ENCODE data around the gene SLC29A3. TPM values are rescaled to one million over a fixed set of nuclear protein-coding genes. Genes with fewer than 3 reads are reported as not detected.
"Not testable (repeated sequence)": the region's sequence is repeated elsewhere in the genome, so short reads cannot be mapped to it uniquely, and the experiment has no call there.

Gene SLC29A3
- total RNA-seq, 1 donor from 2014 or later, result 2.0 TPM

- ATAC-seq, result no peak
Observed at GRCh38 chr10:71294856-71295255, 24.2 kb upstream of the SLC29A3 start.

GRCh38 chr10:71295641-71296040 is 23.4 kb upstream of the SLC29A3 start:
- ATAC-seq (no peak), DNase-seq (no peak)
- intact Hi-C loops (cut with micrococcal nuclease), result no loop called here

More at GRCh38 chr10:71294856-71295255, 24.2 kb upstream of the SLC29A3 start:
- intact Hi-C loops (cut with micrococcal nuclease), result no loop called here
- no peak for DNase-seq

- intact Hi-C loops (cut with micrococcal nuclease), result no loop called here
- ATAC-seq (no peak), DNase-seq (no peak)
Observed at GRCh38 chr10:71296086-71296485, 23.0 kb upstream of the SLC29A3 start.

GRCh38 chr10:71296811-71297210 is 22.2 kb upstream of the SLC29A3 start:
- ATAC-seq; DNase-seq; intact Hi-C loops (cut with micrococcal nuclease): not testable (repeated sequence)

- no peak for ATAC-seq
- no peak for DNase-seq
- intact Hi-C loops (cut with micrococcal nuclease), result no loop called here
Observed at GRCh38 chr10:71297343-71297742, 21.7 kb upstream of the SLC29A3 start.

GRCh38 chr10:71299071-71299785 is 19.8 kb upstream of the SLC29A3 start:
- DNase-seq, result no peak
- intact Hi-C loops (cut with micrococcal nuclease), result no loop called here
- no peak for ATAC-seq

GRCh38 chr10:71300555-71301370 is 18.3 kb upstream of the SLC29A3 start:
- ATAC-seq (no peak), DNase-seq (no peak)
- intact Hi-C loops (cut with micrococcal nuclease), result no loop called here

- intact Hi-C loops (cut with micrococcal nuclease), result no loop called here
- ATAC-seq (no peak), DNase-seq (no peak)
Observed at GRCh38 chr10:71301371-71301916, 17.6 kb upstream of the SLC29A3 start.

- no peak for DNase-seq
- intact Hi-C loops (cut with micrococcal nuclease), result no loop called here
- ATAC-seq, result no peak
Observed at GRCh38 chr10:71302451-71302850, 16.6 kb upstream of the SLC29A3 start.

GRCh38 chr10:71302874-71303568 is 16.0 kb upstream of the SLC29A3 start:
- ATAC-seq (peak; percentile 52), DNase-seq (no peak)
- intact Hi-C loops (cut with micrococcal nuclease), result no loop called here

- intact Hi-C loops (cut with micrococcal nuclease), result no loop called here
- ATAC-seq, result no peak
Observed at GRCh38 chr10:71303569-71303907, 15.5 kb upstream of the SLC29A3 start.

GRCh38 chr10:71304914-71305313 is 14.1 kb upstream of the SLC29A3 start:
- ATAC-seq (no peak), DNase-seq (no peak)
- intact Hi-C loops (cut with micrococcal nuclease), result no loop called here

More at GRCh38 chr10:71303569-71303907, 15.5 kb upstream of the SLC29A3 start:
- no peak for DNase-seq

GRCh38 chr10:71306979-71307378 is 12.1 kb upstream of the SLC29A3 start:
- DNase-seq (no peak), ATAC-seq (no peak)
- intact Hi-C loops (cut with micrococcal nuclease), result no loop called here

- ATAC-seq (peak; percentile 59), DNase-seq (no peak)
- intact Hi-C loops (cut with micrococcal nuclease), result no loop called here
Observed at GRCh38 chr10:71307469-71308085, 11.5 kb upstream of the SLC29A3 start.

- ATAC-seq (no peak), DNase-seq (no peak)
- intact Hi-C loops (cut with micrococcal nuclease), result no loop called here
Observed at GRCh38 chr10:71308244-71308643, 10.8 kb upstream of the SLC29A3 start.

- DNase-seq, result no peak
- ATAC-seq, result no peak
- intact Hi-C loops (cut with micrococcal nuclease), result no loop called here
Observed at GRCh38 chr10:71308985-71309384, 10.1 kb upstream of the SLC29A3 start.

GRCh38 chr10:71309919-71310318 is 9.1 kb upstream of the SLC29A3 start:
- intact Hi-C loops (cut with micrococcal nuclease), result no loop called here
- no peak for ATAC-seq
- DNase-seq, result no peak

- intact Hi-C loops (cut with micrococcal nuclease), result no loop called here
- DNase-seq, result no peak
Observed at GRCh38 chr10:71312220-71312619, 6.8 kb upstream of the SLC29A3 start.

More at GRCh38 chr10:71312220-71312619, 6.8 kb upstream of the SLC29A3 start:
- no peak for ATAC-seq

All from left ventricle myocardium superior (tissue), 1 donor.